ENCODE results near the gene MTUS2. TPM values are rescaled to one million over a fixed set of nuclear protein-coding genes. Genes with fewer than 3 reads are reported as not detected.

Gene MTUS2
- total RNA-seq, 1 donor from 2014 or later: 8.9 TPM

DNA sequence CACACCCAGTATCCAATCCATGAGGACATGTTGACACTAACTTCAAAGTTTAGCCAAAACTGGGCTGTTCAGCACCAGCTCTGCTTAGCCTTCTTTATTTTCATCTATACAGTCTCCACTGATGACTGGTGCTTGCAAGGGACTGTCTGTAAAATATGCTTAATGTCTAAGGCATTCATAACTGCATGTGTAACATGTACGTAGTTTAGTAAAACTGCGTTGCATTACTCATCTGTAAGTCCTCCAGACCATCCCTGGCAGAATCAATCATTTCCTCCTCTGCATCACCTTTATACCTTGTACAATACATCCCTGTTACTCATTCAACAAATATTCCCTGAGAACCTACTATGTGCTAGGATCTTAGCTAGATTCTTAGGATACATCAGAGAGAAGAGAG, 362.1 kb downstream of the MTUS2 start:
- Histone ChIP-seq H3K4me1 (no peaks in the 10 kb centered on the region), H3K4me3 (no peak overlapping the region), H3K36me3 (no peaks in the 10 kb centered on the region), H3K9me3 (peaks cover 0 to 17% of the 10 kb centered on the region in 2 donors), H3K27me3 (no peaks in the 10 kb centered on the region), H3K27ac (no peak overlapping the region)
- DNase-seq (ENCODE audit: low spot score in 2 of 2): no peak
- TF ChIP-seq, protein P1, sequence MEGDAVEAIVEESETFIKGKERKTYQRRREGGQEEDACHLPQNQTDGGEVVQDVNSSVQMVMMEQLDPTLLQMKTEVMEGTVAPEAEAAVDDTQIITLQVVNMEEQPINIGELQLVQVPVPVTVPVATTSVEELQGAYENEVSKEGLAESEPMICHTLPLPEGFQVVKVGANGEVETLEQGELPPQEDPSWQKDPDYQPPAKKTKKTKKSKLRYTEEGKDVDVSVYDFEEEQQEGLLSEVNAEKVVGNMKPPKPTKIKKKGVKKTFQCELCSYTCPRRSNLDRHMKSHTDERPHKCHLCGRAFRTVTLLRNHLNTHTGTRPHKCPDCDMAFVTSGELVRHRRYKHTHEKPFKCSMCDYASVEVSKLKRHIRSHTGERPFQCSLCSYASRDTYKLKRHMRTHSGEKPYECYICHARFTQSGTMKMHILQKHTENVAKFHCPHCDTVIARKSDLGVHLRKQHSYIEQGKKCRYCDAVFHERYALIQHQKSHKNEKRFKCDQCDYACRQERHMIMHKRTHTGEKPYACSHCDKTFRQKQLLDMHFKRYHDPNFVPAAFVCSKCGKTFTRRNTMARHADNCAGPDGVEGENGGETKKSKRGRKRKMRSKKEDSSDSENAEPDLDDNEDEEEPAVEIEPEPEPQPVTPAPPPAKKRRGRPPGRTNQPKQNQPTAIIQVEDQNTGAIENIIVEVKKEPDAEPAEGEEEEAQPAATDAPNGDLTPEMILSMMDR (IDR thresholded peaks at IDR 0.05): no peak
- intact Hi-C loops (cut with DNase I): no loop called here

DNA sequence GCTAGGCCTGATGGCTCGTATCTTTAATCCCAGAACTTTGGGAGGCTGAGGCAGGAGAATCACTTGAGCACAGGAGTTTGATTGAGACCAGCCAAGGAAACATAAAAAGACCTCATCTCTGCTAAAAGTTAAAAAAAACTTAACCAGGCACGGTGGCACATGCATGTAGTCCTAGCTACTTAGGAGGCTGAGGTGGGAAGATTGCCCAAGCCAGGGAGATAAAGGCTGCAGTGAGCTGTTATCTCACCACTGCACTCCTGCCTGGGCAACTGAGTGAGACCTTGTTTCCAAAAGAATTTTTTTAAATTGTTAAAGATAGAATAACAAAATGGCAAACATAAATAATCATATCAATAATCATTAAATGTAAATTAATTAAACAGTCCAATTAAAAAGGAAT, 365.8 kb downstream of the MTUS2 start:
- Histone ChIP-seq H3K27me3 (no peaks in the 10 kb centered on the region), H3K4me1 (no peaks in the 10 kb centered on the region), H3K9me3 (peaks cover 0 to 17% of the 10 kb centered on the region in 2 donors), H3K36me3 (no peaks in the 10 kb centered on the region), H3K27ac (no peak overlapping the region), H3K4me3 (no peak overlapping the region)
- TF ChIP-seq, protein P1 (IDR thresholded peaks at IDR 0.05): no peak
- no peak for DNase-seq (ENCODE audit: low spot score in 2 of 2)
- intact Hi-C loops (cut with DNase I): no loop called here

DNA sequence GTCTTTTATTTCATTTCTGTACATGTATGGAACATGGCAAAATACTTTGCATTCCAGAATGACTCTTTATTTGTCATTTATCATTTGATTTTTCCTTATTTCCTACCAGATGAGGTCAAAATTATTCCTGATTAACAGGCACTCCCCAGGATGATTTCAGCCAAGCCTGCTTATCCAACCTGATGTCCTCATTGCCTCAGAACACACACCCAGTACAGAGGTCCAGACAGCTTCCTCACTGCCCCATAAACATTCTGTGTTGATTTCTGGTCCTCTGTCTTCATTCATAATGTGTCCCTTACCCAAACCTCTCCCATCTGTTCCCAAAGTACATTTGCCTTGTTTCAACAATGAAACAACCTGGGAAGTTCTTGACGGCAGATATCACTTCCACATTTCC, 367.4 kb downstream of the MTUS2 start:
- H3K4me1 ChIP-seq: no peaks in the 10 kb centered on the region
- DNase-seq (ENCODE audit: low spot score in 2 of 2): no peak
- intact Hi-C loops (cut with DNase I): no loop called here
- H3K9me3 ChIP-seq: peaks cover 0 to 17% of the 10 kb centered on the region in 2 donors
- H3K27me3 ChIP-seq: no peaks in the 10 kb centered on the region
- H3K36me3 ChIP-seq: no peaks in the 10 kb centered on the region
- H3K27ac ChIP-seq: no peak overlapping the region
- no peak overlapping the region for H3K4me3 ChIP-seq
- TF ChIP-seq, protein P1 (IDR thresholded peaks at IDR 0.05): no peak

DNA sequence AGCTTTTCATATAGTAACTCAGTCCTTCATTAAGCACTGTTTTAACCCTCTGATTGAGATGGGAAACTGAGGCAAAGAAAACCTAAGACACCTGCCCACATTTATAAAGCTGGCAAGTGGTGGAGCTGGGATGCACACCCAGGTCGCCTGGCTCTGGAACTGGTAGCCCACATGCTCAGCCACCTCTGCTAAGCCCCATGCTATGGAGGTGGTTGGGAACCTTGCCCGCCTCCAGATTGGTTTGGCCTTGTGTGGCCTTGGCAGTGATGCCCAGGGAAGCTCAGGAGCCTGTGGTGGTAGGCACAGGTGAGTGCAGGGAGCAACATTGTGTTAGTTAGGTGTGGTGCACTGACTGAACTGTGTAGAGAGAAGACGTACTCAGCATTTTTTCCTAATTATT, 370.2 kb downstream of the MTUS2 start:
- Histone ChIP-seq H3K4me3 (no peak overlapping the region), H3K4me1 (no peaks in the 10 kb centered on the region), H3K27ac (no peak overlapping the region), H3K9me3 (peaks cover 0 to 5% of the 10 kb centered on the region in 2 donors), H3K36me3 (no peaks in the 10 kb centered on the region), H3K27me3 (no peaks in the 10 kb centered on the region)
- intact Hi-C loops (cut with DNase I): no loop called here
- no peak for DNase-seq (ENCODE audit: low spot score in 2 of 2)
- TF ChIP-seq, protein P1 (IDR thresholded peaks at IDR 0.05): no peak

DNA sequence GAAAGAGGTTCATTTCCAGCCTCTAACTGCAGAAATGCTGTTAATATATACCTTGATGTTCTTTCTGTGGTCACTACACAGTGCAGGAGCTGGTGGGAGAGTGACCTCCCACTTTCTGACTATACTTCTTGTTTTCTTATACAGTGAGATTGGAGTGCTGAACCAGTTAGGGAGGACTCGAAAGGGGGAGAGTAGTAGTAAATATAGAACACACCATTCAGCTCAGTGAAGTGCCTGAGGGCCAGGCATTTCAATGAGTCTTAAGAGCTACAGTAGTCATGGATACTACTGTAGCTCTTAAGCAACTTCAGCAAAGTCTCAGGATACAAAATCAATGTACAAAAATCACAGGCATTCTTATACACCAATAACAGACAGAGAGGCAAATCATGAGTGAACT, 372.9 kb downstream of the MTUS2 start:
- Histone ChIP-seq H3K4me1 (no peaks in the 10 kb centered on the region), H3K9me3 (peaks cover 0 to 9% of the 10 kb centered on the region in 2 donors), H3K27ac (no peak overlapping the region), H3K4me3 (no peak overlapping the region), H3K36me3 (no peaks in the 10 kb centered on the region), H3K27me3 (no peaks in the 10 kb centered on the region)
- intact Hi-C loops (cut with DNase I): no loop called here
- no peak for DNase-seq (ENCODE audit: low spot score in 2 of 2)
- TF ChIP-seq, protein P1 (IDR thresholded peaks at IDR 0.05): no peak

DNA sequence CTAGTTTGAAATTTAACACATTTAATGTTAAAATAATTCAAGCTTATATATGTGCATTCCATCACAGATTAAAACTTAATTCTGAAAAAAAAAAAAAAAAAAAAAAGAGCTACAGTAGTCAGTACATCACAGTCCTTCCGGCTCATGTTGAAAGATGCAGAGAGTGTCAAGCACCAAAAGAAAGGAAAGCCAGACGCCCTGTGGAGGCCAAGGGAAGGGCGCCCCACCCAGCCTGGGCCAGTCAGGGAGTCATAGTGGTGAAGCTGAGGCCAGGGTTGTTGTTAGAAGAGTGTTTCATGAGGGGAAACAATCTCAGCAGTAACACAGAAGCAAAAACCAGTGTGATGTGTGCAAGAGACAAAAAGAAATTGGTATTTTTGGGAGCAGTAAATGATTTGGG, 375.3 kb downstream of the MTUS2 start:
- H3K4me3 ChIP-seq: no peak overlapping the region
- TF ChIP-seq, protein P1 (IDR thresholded peaks at IDR 0.05): no peak
- no peaks in the 10 kb centered on the region for H3K4me1 ChIP-seq
- intact Hi-C loops (cut with DNase I): no loop called here
- H3K27ac ChIP-seq: no peak overlapping the region
- H3K36me3 ChIP-seq: no peaks in the 10 kb centered on the region
- no peak for DNase-seq (ENCODE audit: low spot score in 2 of 2)
- no peaks in the 10 kb centered on the region for H3K27me3 ChIP-seq
- H3K9me3 ChIP-seq: peaks cover 0 to 13% of the 10 kb centered on the region in 2 donors

All from ascending aorta (tissue), 2 donors.